HepG2 (cell line): ENCODE results near the gene IGDCC3. TPM values are rescaled to one million over a fixed set of nuclear protein-coding genes. Genes with fewer than 3 reads are reported as not detected.

ENCODE experiments used
- CBX5 ChIP-seq: sonication (generic); formaldehyde crosslinking; IDR thresholded peaks from 2 replicates; pipeline ENCODE4 v1.4.0; 2020; ENCODE audit warnings: missing genetic modification reagents, borderline replicate concordance
- FIP1L1 ChIP-seq: fragments of 200-400 bp; formaldehyde crosslinking; IDR thresholded peaks from 2 replicates; pipeline ENCODE4 v1.6.1; 2018; ENCODE audit warnings: low read depth, mild to moderate bottlenecking, low read length, moderate library complexity, borderline replicate concordance; ENCODE audit not compliant: insufficient read depth
- IRF2 ChIP-seq: IDR thresholded peaks from 2 replicates; pipeline ENCODE4 v1.6.1; 2018; ENCODE audit warnings: missing genetic modification reagents, missing compliant biosample characterization
- KDM1A ChIP-seq: IDR thresholded peaks from 2 replicates; pipeline ENCODE4 v1.6.1; 2016; ENCODE audit warnings: missing compliant biosample characterization
- NR1H2 ChIP-seq: sonication (generic); formaldehyde crosslinking; IDR thresholded peaks from 2 replicates; pipeline ENCODE4 v1.8.1; 2022; ENCODE audit warnings: low read depth, missing genetic modification reagents, borderline replicate concordance
- RXRA ChIP-seq: sonication (generic); formaldehyde crosslinking; IDR thresholded peaks from 2 replicates; pipeline ENCODE4 v1.5.1; 2020; ENCODE audit warnings: missing genetic modification reagents
- SP140L ChIP-seq: sonication (generic); formaldehyde crosslinking; IDR thresholded peaks from 2 replicates; pipeline ENCODE4 v1.4.0; 2020; ENCODE audit warnings: missing genetic modification reagents, borderline replicate concordance
- ZFP1 ChIP-seq: IDR thresholded peaks from 2 replicates; pipeline ENCODE4 v1.6.1; 2016
- ZNF674 ChIP-seq: sonication (generic); formaldehyde crosslinking; IDR thresholded peaks from 2 replicates; pipeline ENCODE4 v1.5.0; 2020; ENCODE audit warnings: low read depth, mild to moderate bottlenecking, missing genetic modification reagents
- ZNF780A ChIP-seq: sonication (generic); formaldehyde crosslinking; IDR thresholded peaks from 2 replicates; pipeline ENCODE4 v1.8.0; 2022; ENCODE audit warnings: mild to moderate bottlenecking, missing genetic modification reagents, moderate library complexity
- ZSCAN21 ChIP-seq: sonication (generic); formaldehyde crosslinking; IDR thresholded peaks from 2 replicates; pipeline ENCODE4 v1.8.0; 2022; ENCODE audit warnings: mild to moderate bottlenecking, missing genetic modification reagents, moderate library complexity, borderline replicate concordance
- polyA plus RNA-seq, 8 experiments: library from polyadenylated mRNA; depleted of rRNA in 3 of 8; stranded (reverse) in 7 of 8; unstranded in 1 of 8; fragments of >200 nt; fragmentation: Illumina TruSeq in 4 of 8; extraction: Trizol in 4 of 8; gene quantifications; 2 replicates each; pipeline versions ENCODE4 v1.2.1 to v1.2.3, GENCODE V29; 2011 to 2016; ENCODE audit warnings: low read depth in 4 of 8, missing spikeins in 1 of 8, mixed read lengths in 1 of 8; ENCODE audit not compliant: insufficient read depth in 1 of 8
- total RNA-seq, 5 experiments: library from RNA; depleted of rRNA; stranded (reverse); fragments of >200 nt; fragmentation: Illumina TruSeq; extraction: Trizol; gene quantifications; 2 replicates each; pipeline ENCODE4 v1.2.3, GENCODE V29; 2016; ENCODE audit warnings: low read depth in 1 of 5
- TF ChIP-seq, protein P1 (sequence below): sonication (generic); formaldehyde crosslinking; conservative IDR thresholded peaks from 2 replicates; pipeline ENCODE4 v1.8.0; 2022; ENCODE audit warnings: missing genetic modification reagents
- TF ChIP-seq, protein P2 (sequence below), 2 experiments: sonication (generic) in 1 of 2; formaldehyde crosslinking in 1 of 2; IDR thresholded peaks; 2 replicates each; pipeline versions ENCODE4 v1.6.1 to v1.9.0; 2014 to 2022; ENCODE audit warnings: antibody characterized with exemption in 1 of 2, borderline replicate concordance in 1 of 2, inconsistent platforms in 1 of 2, low read depth in 1 of 2, missing genetic modification reagents in 1 of 2
- TF ChIP-seq, protein P3 (sequence below): sonication (generic); formaldehyde crosslinking; IDR thresholded peaks from 2 replicates; pipeline ENCODE4 v1.9.0; 2022; ENCODE audit warnings: missing genetic modification reagents, mild to moderate bottlenecking, borderline replicate concordance
- TF ChIP-seq, protein P4 (sequence below): IDR thresholded peaks from 2 replicates; pipeline ENCODE4 v1.6.1; 2016; ENCODE audit warnings: missing genetic modification reagents, missing compliant biosample characterization
- TF ChIP-seq, protein P5 (sequence below): IDR thresholded peaks from 2 replicates; pipeline ENCODE4 v1.6.1; 2016; ENCODE audit warnings: missing biosample characterization, missing genetic modification reagents, low read depth

Gene IGDCC3
- total and polyA plus RNA-seq, 2 of the 13 experiments (the other 11 are each of a cell fraction or from before 2014, with no cell fraction given), result 30.1 to 51.8 TPM

DNA sequence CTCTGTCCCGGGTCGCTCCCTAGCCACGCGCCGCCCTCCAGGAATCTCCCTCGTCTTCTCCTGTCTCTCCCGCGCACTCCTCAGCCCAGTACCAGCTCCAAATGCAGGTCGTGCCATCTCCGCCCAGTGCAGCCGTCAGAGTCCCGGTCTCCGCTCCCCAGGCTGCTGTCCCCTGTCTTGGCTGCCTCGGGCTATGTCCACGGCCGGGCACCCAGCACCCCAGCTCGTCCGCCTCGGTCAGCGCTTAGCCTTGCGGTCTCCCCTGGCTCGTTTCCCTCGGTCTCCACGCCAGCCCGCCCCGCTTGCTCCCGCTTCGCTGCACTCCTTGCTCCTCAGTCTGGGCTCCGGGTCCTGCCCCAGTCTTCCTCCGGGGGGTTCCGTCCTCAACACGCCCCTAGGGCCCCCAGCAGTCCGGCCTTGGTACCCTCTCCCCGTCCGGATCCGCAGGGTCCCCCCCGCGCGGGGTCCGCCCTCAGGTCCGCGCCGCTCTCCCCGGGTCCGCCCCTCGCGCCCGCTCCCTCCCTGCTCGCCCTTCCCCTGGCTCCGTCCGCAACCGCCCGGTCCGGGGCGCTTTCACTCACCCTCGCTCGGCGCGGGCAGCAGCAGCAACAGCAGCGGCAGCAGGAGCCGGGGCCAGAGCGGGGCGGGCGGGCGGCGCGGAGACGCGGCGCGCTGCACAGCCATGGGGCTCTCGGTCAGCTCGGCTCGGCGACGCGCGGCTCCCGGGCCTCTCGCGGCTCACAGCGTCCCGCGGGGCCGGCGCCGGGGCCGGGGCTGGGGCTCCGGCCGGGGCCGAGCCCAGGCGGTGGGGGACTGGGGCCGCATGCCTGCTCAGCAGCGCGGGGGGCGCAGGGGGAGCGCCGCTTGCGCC, 462 bp downstream of the IGDCC3 start (continued):
- no peak for TF ChIP-seq SP140L (CRISPR knock-in tag)
- TF ChIP-seq, protein P1, sequence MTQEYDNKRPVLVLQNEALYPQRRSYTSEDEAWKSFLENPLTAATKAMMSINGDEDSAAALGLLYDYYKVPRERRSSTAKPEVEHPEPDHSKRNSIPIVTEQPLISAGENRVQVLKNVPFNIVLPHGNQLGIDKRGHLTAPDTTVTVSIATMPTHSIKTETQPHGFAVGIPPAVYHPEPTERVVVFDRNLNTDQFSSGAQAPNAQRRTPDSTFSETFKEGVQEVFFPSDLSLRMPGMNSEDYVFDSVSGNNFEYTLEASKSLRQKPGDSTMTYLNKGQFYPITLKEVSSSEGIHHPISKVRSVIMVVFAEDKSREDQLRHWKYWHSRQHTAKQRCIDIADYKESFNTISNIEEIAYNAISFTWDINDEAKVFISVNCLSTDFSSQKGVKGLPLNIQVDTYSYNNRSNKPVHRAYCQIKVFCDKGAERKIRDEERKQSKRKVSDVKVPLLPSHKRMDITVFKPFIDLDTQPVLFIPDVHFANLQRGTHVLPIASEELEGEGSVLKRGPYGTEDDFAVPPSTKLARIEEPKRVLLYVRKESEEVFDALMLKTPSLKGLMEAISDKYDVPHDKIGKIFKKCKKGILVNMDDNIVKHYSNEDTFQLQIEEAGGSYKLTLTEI (CRISPR knock-in tag), result no peak
- 0 out of 2 replicates have a peak, but pooled peaks have one; percentile 35 for TF ChIP-seq ZSCAN21 (CRISPR knock-in tag)
- TF ChIP-seq NR1H2, result no peak
- TF ChIP-seq, protein P2, sequence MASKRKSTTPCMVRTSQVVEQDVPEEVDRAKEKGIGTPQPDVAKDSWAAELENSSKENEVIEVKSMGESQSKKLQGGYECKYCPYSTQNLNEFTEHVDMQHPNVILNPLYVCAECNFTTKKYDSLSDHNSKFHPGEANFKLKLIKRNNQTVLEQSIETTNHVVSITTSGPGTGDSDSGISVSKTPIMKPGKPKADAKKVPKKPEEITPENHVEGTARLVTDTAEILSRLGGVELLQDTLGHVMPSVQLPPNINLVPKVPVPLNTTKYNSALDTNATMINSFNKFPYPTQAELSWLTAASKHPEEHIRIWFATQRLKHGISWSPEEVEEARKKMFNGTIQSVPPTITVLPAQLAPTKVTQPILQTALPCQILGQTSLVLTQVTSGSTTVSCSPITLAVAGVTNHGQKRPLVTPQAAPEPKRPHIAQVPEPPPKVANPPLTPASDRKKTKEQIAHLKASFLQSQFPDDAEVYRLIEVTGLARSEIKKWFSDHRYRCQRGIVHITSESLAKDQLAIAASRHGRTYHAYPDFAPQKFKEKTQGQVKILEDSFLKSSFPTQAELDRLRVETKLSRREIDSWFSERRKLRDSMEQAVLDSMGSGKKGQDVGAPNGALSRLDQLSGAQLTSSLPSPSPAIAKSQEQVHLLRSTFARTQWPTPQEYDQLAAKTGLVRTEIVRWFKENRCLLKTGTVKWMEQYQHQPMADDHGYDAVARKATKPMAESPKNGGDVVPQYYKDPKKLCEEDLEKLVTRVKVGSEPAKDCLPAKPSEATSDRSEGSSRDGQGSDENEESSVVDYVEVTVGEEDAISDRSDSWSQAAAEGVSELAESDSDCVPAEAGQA (IDR thresholded peaks at IDR 0.05; ENCODE audit: low read depth), result no peak
- TF ChIP-seq, protein P2 (CRISPR knock-in tag; IDR thresholded peaks at IDR 0.05; ENCODE audit: borderline replicate concordance), result no peak
- no peak for TF ChIP-seq FIP1L1
- no peak for TF ChIP-seq CBX5 (CRISPR knock-in tag)
- TF ChIP-seq, protein P3, sequence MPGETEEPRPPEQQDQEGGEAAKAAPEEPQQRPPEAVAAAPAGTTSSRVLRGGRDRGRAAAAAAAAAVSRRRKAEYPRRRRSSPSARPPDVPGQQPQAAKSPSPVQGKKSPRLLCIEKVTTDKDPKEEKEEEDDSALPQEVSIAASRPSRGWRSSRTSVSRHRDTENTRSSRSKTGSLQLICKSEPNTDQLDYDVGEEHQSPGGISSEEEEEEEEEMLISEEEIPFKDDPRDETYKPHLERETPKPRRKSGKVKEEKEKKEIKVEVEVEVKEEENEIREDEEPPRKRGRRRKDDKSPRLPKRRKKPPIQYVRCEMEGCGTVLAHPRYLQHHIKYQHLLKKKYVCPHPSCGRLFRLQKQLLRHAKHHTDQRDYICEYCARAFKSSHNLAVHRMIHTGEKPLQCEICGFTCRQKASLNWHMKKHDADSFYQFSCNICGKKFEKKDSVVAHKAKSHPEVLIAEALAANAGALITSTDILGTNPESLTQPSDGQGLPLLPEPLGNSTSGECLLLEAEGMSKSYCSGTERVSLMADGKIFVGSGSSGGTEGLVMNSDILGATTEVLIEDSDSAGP (CRISPR knock-in tag), result peak; percentile 49; the same call in 1 of the 2 replicates
- TF ChIP-seq KDM1A (CRISPR knock-in tag), result no peak
- peak; percentile 30; the same call in 1 of the 2 replicates for TF ChIP-seq IRF2
- no peak for TF ChIP-seq ZNF780A (CRISPR knock-in tag)
- 0 out of 2 replicates have a peak, but pooled peaks have one; percentile 14 for TF ChIP-seq ZFP1 (CRISPR knock-in tag)
- TF ChIP-seq, protein P4, sequence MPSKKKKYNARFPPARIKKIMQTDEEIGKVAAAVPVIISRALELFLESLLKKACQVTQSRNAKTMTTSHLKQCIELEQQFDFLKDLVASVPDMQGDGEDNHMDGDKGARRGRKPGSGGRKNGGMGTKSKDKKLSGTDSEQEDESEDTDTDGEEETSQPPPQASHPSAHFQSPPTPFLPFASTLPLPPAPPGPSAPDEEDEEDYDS, result no peak
- TF ChIP-seq, protein P5, sequence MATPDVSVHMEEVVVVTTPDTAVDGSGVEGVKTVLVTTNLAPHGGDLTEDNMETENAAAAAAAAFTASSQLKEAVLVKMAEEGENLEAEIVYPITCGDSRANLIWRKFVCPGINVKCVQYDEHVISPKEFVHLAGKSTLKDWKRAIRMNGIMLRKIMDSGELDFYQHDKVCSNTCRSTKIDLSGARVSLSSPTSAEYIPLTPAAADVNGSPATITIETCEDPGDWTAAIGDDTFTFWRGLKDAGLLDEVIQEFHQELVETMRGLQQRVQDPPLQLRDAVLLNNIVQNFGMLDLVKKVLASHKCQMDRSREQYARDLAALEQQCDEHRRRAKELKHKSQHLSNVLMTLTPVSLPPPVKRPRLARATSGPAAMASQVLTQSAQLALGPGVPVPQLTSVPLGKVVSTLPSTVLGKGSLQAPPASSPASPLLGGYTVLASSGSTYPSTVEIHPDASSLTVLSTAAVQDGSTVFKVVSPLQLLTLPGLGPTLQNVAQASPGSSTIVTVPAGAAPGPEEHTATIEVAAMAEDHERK (CRISPR knock-in tag), result no peak
- peak; percentile 12; the same call in 1 of the 2 replicates for TF ChIP-seq ZNF674 (CRISPR knock-in tag)
- peak; percentile 39; the same call in 1 of the 2 replicates for TF ChIP-seq RXRA (CRISPR knock-in tag)
